HepG2 (cell line): Measurements from ENCODE around the gene UBE4A. TPM values are rescaled to one million over a fixed set of nuclear protein-coding genes. Genes with fewer than 3 reads are reported as not detected.

Experiments used
- ATAC-seq: fragments of 200-7000 bp; cut with Tn5 transposase; 3 replicates; pipeline ENCODE4 v1.9.1; 2020; ENCODE audit warnings: mild to moderate bottlenecking, moderate library complexity
- BruUV-seq: library from RNA; stranded (reverse); fragments of 400-500 nt; replicated peaks from 2 replicates; lab custom pipeline; 2021; lab: Mats Ljungman, UMichigan
- CTCF ChIA-PET: fragments of 300-600 bp; formaldehyde crosslinking; extraction: SDS; loops from one replicate; lab custom pipeline; 2021; ENCODE audit warnings: low total read pairs, inconsistent platforms, low intra/inter-chr PET ratio; lab: Yijun Ruan, JAX
- POLR2A ChIA-PET: fragments of 350-600 bp; sonication (Branson Sonifier 250); formaldehyde crosslinking; loops from one replicate; lab custom pipeline; 2020; ENCODE audit warnings: antibody characterized with exemption, inconsistent platforms; lab: Yijun Ruan, JAX
- DNase-seq: peaks from one replicate; pipeline ENCODE4 v3.0.0-alpha.2; 2015; ENCODE audit warnings: low spot score
- FAIRE-seq: peaks from 3 replicates; lab custom pipeline; 2011; peaks lifted over from hg19 to GRCh38; lab: Jason Lieb, UNC
- H2AFZ ChIP-seq: one replicate; pipeline ENCODE4 v1.6.1; 2011; ENCODE audit warnings: low read length, inconsistent platforms
- H3K27ac ChIP-seq: fragments of 300-600 bp; 3 replicates; pipeline ENCODE4 v1.8.0; 2011; ENCODE audit warnings: mixed run types, mild to moderate bottlenecking, mixed read lengths, low read length, inconsistent platforms; ENCODE audit not compliant: insufficient read depth; ENCODE audit errors: extremely low read length
- H3K27me3 ChIP-seq, 2 experiments: fragments of 200-600 bp in 1 of 2; 2 replicates in 1 of 2; 3 replicates in 1 of 2; pipeline versions ENCODE4 v1.6.0 to v1.8.0; 2011; ENCODE audit warnings: low read length in 2 of 2, mild to moderate bottlenecking in 2 of 2, moderate library complexity in 2 of 2, inconsistent platforms in 1 of 2; ENCODE audit not compliant: insufficient read depth in 2 of 2, control insufficient read depth in 1 of 2
- H3K36me3 ChIP-seq, 2 experiments: fragments of 200-600 bp in 1 of 2; replicated peaks in 1 of 2; 2 replicates in 1 of 2; 3 replicates in 1 of 2; pipeline versions ENCODE4 v1.5.1 to v1.8.0; 2011; ENCODE audit warnings: low read length in 2 of 2, inconsistent platforms in 1 of 2; ENCODE audit not compliant: insufficient read depth in 2 of 2, control insufficient read depth in 1 of 2
- H3K4me1 ChIP-seq: 2 replicates; pipeline ENCODE4 v1.5.1; 2012; ENCODE audit warnings: low read length, inconsistent platforms; ENCODE audit not compliant: insufficient read depth
- H3K4me2 ChIP-seq: 2 replicates; pipeline ENCODE4 v1.6.0; 2011; ENCODE audit warnings: low read depth, low read length, inconsistent platforms
- H3K4me3 ChIP-seq, 3 experiments: fragments of 200-600 bp in 1 of 3; sonication (generic), shearing (Covaris generic) in 1 of 3; replicated peaks in 1 of 3; 2 replicates each; pipeline ENCODE4 v1.5.1; 2011 to 2016; ENCODE audit warnings: low read length in 3 of 3, inconsistent platforms in 2 of 3, low read depth in 2 of 3, mild to moderate bottlenecking in 2 of 3, control low read depth in 1 of 3, mixed read lengths in 1 of 3; ENCODE audit not compliant: insufficient read depth in 1 of 3
- H3K79me2 ChIP-seq: one replicate; pipeline ENCODE4 v1.6.1; 2011; ENCODE audit warnings: low read length, inconsistent platforms; ENCODE audit not compliant: insufficient read depth
- H3K9ac ChIP-seq: 2 replicates; pipeline ENCODE4 v1.6.0; 2011; ENCODE audit warnings: mild to moderate bottlenecking, low read depth, low read length, inconsistent platforms; ENCODE audit not compliant: insufficient read depth
- H3K9me3 ChIP-seq: 2 replicates; pipeline ENCODE4 v1.5.1; 2012; ENCODE audit warnings: mild to moderate bottlenecking, low read length
- H4K20me1 ChIP-seq: 2 replicates; pipeline ENCODE4 v1.6.0; 2011; ENCODE audit warnings: inconsistent platforms, mild to moderate bottlenecking, low read length, moderate library complexity; ENCODE audit not compliant: insufficient read depth
- DR1 ChIP-seq: sonication (generic); formaldehyde crosslinking; IDR thresholded peaks from 2 replicates; pipeline ENCODE4 v1.8.0; 2021; ENCODE audit warnings: mild to moderate bottlenecking, missing genetic modification reagents, inconsistent platforms
- GTF3A ChIP-seq: sonication (generic); formaldehyde crosslinking; conservative IDR thresholded peaks from 2 replicates; pipeline ENCODE4 v1.4.0; 2020; ENCODE audit warnings: mild to moderate bottlenecking, missing genetic modification reagents
- KIAA2018 ChIP-seq: sonication (generic); formaldehyde crosslinking; IDR thresholded peaks from 2 replicates; pipeline ENCODE4 v1.5.0; 2020; ENCODE audit warnings: mild to moderate bottlenecking, missing genetic modification reagents, borderline replicate concordance
- ZBTB7A ChIP-seq: sonication (generic); formaldehyde crosslinking; IDR thresholded peaks from 2 replicates; pipeline ENCODE4 v1.8.0; 2022; ENCODE audit warnings: mild to moderate bottlenecking, missing genetic modification reagents
- WGBS: methylation state at CpG from one replicate; pipeline ENCODE4 v1.1.6; 2017; ENCODE audit warnings: low lambda C conversion rate; 5-methylcytosine and 5-hydroxymethylcytosine counted together
- in situ Hi-C: cut with HindIII; loops from 2 replicates; pipeline ENCODE4 v1.10.0; 2017; ENCODE audit warnings: low pct_unique_long_range_greater_than_20kb; ENCODE audit not compliant: extremely low pct_ligation_motif_present
- intact Hi-C: fragments of 100-400 bp; cut with micrococcal nuclease; formaldehyde crosslinking; loops from one replicate; pipeline ENCODE4 v1.10.0; 2022; ENCODE audit not compliant: unreplicated experiment
- polyA plus RNA-seq, 8 experiments: library from polyadenylated mRNA; depleted of rRNA in 3 of 8; stranded (reverse) in 7 of 8; unstranded in 1 of 8; fragments of >200 nt; fragmentation: Illumina TruSeq in 4 of 8; extraction: Trizol in 4 of 8; gene quantifications; 2 replicates each; pipeline versions ENCODE4 v1.2.1 to v1.2.3, GENCODE V29; 2011 to 2016; ENCODE audit warnings: low read depth in 4 of 8, missing spikeins in 1 of 8, mixed read lengths in 1 of 8; ENCODE audit not compliant: insufficient read depth in 1 of 8
- total RNA-seq, 5 experiments: library from RNA; depleted of rRNA; stranded (reverse); fragments of >200 nt; fragmentation: Illumina TruSeq; extraction: Trizol; gene quantifications; 2 replicates each; pipeline ENCODE4 v1.2.3, GENCODE V29; 2016; ENCODE audit warnings: low read depth in 1 of 5

UBE4A gene
- total and polyA plus RNA-seq, 2 of the 13 experiments (the other 11 are each of a cell fraction or from before 2014, with no cell fraction given), result 15.1 to 32.7 TPM

GRCh38 chr11:118334745-118335144 is 24.7 kb upstream of the UBE4A start:
- no peak for FAIRE-seq

More at GRCh38 chr11:118334745-118335144, 24.7 kb upstream of the UBE4A start:
- H3K9me3 ChIP-seq, result no peaks in the 10 kb centered on the region
- DNase-seq, result no peak
- H3K4me2 ChIP-seq, result no peak overlapping the region
- BruUV-seq, result no TSS peak
- no peaks in the 10 kb centered on the region for H3K36me3 ChIP-seq
- WGBS, result 6% methylated on average over 1 of the region's 1 CpG
- no peak overlapping the region for H3K27ac ChIP-seq
- no peaks in the 10 kb centered on the region for H4K20me1 ChIP-seq
- ChIA-PET CTCF (no interaction called here), POLR2A (no interaction called here)
- TF ChIP-seq KIAA2018 (CRISPR knock-in tag), result no peak
- TF ChIP-seq ZBTB7A (CRISPR knock-in tag), result no peak
- no peak for TF ChIP-seq DR1
- no peak for TF ChIP-seq GTF3A
- in situ Hi-C loops, result no loop called here
- H3K4me3 ChIP-seq, result no peak overlapping the region
- no peak for ATAC-seq
- no peak overlapping the region for H3K9ac ChIP-seq
- no peak overlapping the region for H2AFZ ChIP-seq
- peaks cover 0 to 1% of the 10 kb centered on the region in 2 experiments; a peak in 2 of 5 replicates for H3K27me3 ChIP-seq
- H3K79me2 ChIP-seq, result no peaks in the 10 kb centered on the region
- intact Hi-C loops, result no loop called here
- H3K4me1 ChIP-seq, result peaks cover 17% of the 10 kb centered on the region
